ENCODE results near the gene TAS2R13. TPM values are rescaled to one million over a fixed set of nuclear protein-coding genes. Genes with fewer than 3 reads are reported as not detected.

Gene TAS2R13, protein sequence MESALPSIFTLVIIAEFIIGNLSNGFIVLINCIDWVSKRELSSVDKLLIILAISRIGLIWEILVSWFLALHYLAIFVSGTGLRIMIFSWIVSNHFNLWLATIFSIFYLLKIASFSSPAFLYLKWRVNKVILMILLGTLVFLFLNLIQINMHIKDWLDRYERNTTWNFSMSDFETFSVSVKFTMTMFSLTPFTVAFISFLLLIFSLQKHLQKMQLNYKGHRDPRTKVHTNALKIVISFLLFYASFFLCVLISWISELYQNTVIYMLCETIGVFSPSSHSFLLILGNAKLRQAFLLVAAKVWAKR
- under 1 TPM; 0.31 to 0.36 TPM for total RNA-seq

DNA sequence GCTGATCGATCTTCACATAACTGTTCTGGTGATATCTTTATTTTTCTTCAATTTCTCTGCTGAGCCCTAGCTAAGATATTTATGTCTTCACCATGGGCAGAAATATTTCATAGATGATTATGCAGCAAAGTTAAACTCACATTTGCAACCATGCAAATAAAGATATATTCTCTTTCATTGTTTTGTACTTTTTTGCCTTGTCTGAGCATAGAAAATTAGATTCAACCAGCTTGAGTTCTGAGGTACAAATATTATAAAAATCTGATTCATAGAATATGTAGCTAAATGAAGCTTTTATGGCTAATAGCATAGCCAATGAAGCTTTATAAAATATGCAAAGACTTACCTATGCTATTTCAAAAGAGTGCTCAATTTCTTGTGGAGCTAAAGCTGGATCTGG, at the start of gene TAS2R13:
Gene TAS2R13 (minus strand): TSS at position 101 of the 400 bp plus-strand sequence. CDS start 264 bp downstream, outside the sequence.
- Mint-ChIP-seq H3K27me3 (no peaks in the 10 kb centered on the region), H3K4me1 (ENCODE audit: low read depth) (peaks cover 2% of the 10 kb centered on the region), H3K36me3 (ENCODE audit: low read depth) (peaks cover 14% of the 10 kb centered on the region), H3K9me3 (peaks cover 22% of the 10 kb centered on the region), H3K27ac (no peak within 1 kb of the TSS), H3K4me3 (no peak within 1 kb of the TSS)
- ChIA-PET CTCF (no interaction called here), POLR2A (no interaction called here)
- TF ChIP-seq, protein P1, sequence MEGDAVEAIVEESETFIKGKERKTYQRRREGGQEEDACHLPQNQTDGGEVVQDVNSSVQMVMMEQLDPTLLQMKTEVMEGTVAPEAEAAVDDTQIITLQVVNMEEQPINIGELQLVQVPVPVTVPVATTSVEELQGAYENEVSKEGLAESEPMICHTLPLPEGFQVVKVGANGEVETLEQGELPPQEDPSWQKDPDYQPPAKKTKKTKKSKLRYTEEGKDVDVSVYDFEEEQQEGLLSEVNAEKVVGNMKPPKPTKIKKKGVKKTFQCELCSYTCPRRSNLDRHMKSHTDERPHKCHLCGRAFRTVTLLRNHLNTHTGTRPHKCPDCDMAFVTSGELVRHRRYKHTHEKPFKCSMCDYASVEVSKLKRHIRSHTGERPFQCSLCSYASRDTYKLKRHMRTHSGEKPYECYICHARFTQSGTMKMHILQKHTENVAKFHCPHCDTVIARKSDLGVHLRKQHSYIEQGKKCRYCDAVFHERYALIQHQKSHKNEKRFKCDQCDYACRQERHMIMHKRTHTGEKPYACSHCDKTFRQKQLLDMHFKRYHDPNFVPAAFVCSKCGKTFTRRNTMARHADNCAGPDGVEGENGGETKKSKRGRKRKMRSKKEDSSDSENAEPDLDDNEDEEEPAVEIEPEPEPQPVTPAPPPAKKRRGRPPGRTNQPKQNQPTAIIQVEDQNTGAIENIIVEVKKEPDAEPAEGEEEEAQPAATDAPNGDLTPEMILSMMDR (IDR thresholded peaks at IDR 0.05) = no peak
- ATAC-seq (no peak), DNase-seq (no peak)
- intact Hi-C loops (cut with micrococcal nuclease) = no loop called here

DNA sequence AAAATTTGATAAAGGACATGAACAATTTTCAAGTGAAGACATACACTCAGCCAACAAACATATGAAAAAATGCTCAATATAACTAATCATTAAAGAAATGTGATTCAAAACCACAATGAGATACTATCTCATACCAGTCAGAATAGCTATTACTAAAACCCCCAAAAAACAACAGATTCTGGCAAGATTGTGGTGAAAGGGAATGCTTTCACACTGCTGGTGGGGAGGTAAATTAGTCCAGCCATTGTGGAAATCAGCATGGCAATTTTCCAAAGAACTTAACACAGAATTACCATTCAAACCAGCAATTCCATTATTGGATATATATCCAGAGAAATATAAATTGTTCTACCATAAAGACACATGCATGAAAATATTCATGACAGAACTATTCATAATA, 48.4 kb upstream of the TAS2R13 start:
- Mint-ChIP-seq H3K36me3 (ENCODE audit: low read depth) (peaks cover 30% of the 10 kb centered on the region), H3K4me1 (ENCODE audit: low read depth) (peaks cover 38% of the 10 kb centered on the region), H3K27ac (no peak overlapping the region), H3K27me3 (no peaks in the 10 kb centered on the region), H3K9me3 (peaks cover 9% of the 10 kb centered on the region), H3K4me3 (no peak overlapping the region)
- intact Hi-C loops (cut with micrococcal nuclease) = no loop called here
- TF ChIP-seq, protein P1 (IDR thresholded peaks at IDR 0.05) = no peak
- ATAC-seq (no peak), DNase-seq (no peak)
- CTCF ChIA-PET = no interaction called here
- POLR2A ChIA-PET = no interaction called here

DNA sequence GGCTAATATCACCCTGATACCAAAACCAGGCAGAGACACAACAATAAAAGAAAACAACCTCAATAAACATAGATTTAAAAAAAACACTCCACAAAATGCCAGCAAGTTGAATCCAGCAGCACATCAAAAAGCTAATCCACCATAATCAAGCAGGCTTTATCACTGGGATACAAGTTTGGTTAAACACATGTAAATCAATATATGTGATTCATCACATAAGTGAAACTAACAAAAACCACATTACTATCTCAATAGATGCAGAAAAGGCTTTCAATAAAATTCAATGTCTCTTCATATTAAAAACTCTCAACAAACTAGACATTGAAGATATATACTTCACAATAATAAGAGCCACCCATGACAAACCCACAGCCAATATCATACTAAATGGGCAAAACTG, 46.7 kb upstream of the TAS2R13 start:
- intact Hi-C loops (cut with micrococcal nuclease) = no loop called here
- H3K4me1 Mint-ChIP-seq (ENCODE audit: low read depth) = peaks cover 29% of the 10 kb centered on the region
- ATAC-seq (no peak), DNase-seq (no peak)
- POLR2A ChIA-PET = no interaction called here
- H3K27ac Mint-ChIP-seq = no peak overlapping the region
- no peak overlapping the region for H3K4me3 Mint-ChIP-seq
- H3K36me3 Mint-ChIP-seq (ENCODE audit: low read depth) = peaks cover 32% of the 10 kb centered on the region
- peaks cover 9% of the 10 kb centered on the region for H3K9me3 Mint-ChIP-seq
- no peaks in the 10 kb centered on the region for H3K27me3 Mint-ChIP-seq
- TF ChIP-seq, protein P1 (IDR thresholded peaks at IDR 0.05) = no peak
- CTCF ChIA-PET = no interaction called here

DNA sequence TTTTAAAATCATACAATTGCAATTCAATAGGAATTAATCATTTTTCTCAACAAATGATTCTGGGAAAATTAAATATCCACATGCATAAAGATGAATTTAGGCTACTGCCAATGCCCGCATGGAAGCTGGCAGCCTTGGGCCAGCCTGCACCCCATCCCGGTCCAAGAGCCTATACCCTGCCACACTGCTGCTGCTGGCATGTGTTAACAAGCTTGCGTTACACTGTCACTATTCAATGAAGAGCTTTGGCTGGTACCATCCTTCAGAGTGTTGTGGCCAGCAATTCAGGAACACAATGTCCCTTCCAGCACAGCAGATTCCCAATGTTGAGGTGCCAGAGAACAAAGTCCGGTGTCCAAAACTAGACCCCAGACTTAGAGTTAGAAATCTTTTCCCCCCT, 43.3 kb upstream of the TAS2R13 start:
- DNase-seq (no peak), ATAC-seq (no peak)
- intact Hi-C loops (cut with micrococcal nuclease) = no loop called here
- Mint-ChIP-seq H3K4me1 (ENCODE audit: low read depth) (peaks cover 16% of the 10 kb centered on the region), H3K36me3 (ENCODE audit: low read depth) (peaks cover 43% of the 10 kb centered on the region), H3K27me3 (no peaks in the 10 kb centered on the region), H3K4me3 (no peak overlapping the region), H3K9me3 (peaks cover 15% of the 10 kb centered on the region), H3K27ac (no peak overlapping the region)
- ChIA-PET POLR2A (no interaction called here), CTCF (interaction anchor here (1.1 kb wide), 1 partner anchor 247 kb away, joined by 3 read pairs; no protein-coding TSS in a partner anchor)
- TF ChIP-seq, protein P1 (IDR thresholded peaks at IDR 0.05) = no peak

DNA sequence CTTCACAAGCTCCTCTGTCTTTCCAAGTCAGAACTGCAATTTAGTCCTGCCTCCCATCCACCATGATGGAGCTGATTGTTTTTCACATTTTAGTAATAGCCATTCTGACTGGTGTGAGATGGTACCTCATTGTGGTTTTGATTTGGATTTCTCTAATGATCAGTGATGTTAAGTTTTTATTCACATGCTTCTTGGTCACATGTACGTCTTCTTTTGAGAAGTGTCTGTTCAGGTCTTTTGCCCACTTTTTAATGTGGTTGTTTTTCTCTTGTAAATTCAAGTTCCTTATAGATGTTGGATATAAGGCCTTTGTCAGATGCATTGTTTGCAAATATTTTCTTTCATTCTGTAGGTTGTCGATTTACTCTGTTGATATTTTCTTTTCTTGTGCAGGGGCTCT, 33.8 kb upstream of the TAS2R13 start:
- ATAC-seq (no peak), DNase-seq (no peak)
- Mint-ChIP-seq H3K9me3 (peaks cover 7% of the 10 kb centered on the region), H3K36me3 (ENCODE audit: low read depth) (peaks cover 5% of the 10 kb centered on the region), H3K4me1 (ENCODE audit: low read depth) (peaks cover 8% of the 10 kb centered on the region), H3K27ac (no peak overlapping the region), H3K4me3 (no peak overlapping the region), H3K27me3 (no peaks in the 10 kb centered on the region)
- intact Hi-C loops (cut with micrococcal nuclease) = no loop called here
- CTCF ChIA-PET = interaction anchor here (1.3 kb wide), 1 partner anchor 9 kb away, joined by 3 read pairs; no protein-coding TSS in a partner anchor
- TF ChIP-seq, protein P1 (IDR thresholded peaks at IDR 0.05) = no peak
- POLR2A ChIA-PET = no interaction called here
